Progenitor cell of endocrine pancreas (in vitro differentiated cells): ENCODE measurements around the gene UBE3C. TPM values are rescaled to one million over a fixed set of nuclear protein-coding genes. Genes with fewer than 3 reads are reported as not detected.

Source experiments
- DNase-seq: peaks from one replicate; pipeline ENCODE4 v3.0.0; 2021; ENCODE audit warnings: low spot score; ENCODE audit not compliant: unreplicated experiment
- H3K27ac Mint-ChIP-seq: 2 replicates; pipeline ENCODE4 v1.8.0; 2021; ENCODE audit warnings: mild to moderate bottlenecking, moderate library complexity, mixed read lengths
- H3K27me3 Mint-ChIP-seq: 2 replicates; pipeline ENCODE4 v1.8.0; 2021; ENCODE audit warnings: mixed read lengths
- H3K36me3 Mint-ChIP-seq: 2 replicates; pipeline ENCODE4 v1.8.0; 2022; ENCODE audit warnings: mixed read lengths; ENCODE audit not compliant: insufficient read depth
- H3K4me1 Mint-ChIP-seq: 2 replicates; pipeline ENCODE4 v1.8.0; 2021; ENCODE audit warnings: low read depth, mixed read lengths
- H3K4me3 Mint-ChIP-seq: 2 replicates; pipeline ENCODE4 v1.8.0; 2021; ENCODE audit warnings: low read depth, mild to moderate bottlenecking, moderate library complexity, mixed read lengths
- H3K9me3 Mint-ChIP-seq: 2 replicates; pipeline ENCODE4 v1.8.0; 2021; ENCODE audit warnings: low read depth, mixed read lengths
- CTCF ChIP-seq: fragments of 200-600 bp; sonication (generic); IDR thresholded peaks from one replicate; pipeline ENCODE4 v1.5.0; 2021; ENCODE audit warnings: antibody characterized with exemption, mild to moderate bottlenecking; ENCODE audit not compliant: unreplicated experiment
- total RNA-seq: library from RNA; stranded (reverse); gene quantifications from 2 replicates; pipeline ENCODE4 v1.2.1, GENCODE V29; 2021

The UBE3C gene
- total RNA-seq, 1 donor from 2014 or later: 62.5 TPM

GRCh38 chr7:157294773-157295172, 156.0 kb downstream of the UBE3C start:
- no peaks in the 10 kb centered on the region for H3K9me3 Mint-ChIP-seq
- no peak for DNase-seq

GRCh38 chr7:157295338-157295737, 156.6 kb downstream of the UBE3C start:
- TF ChIP-seq CTCF: no peak

More at GRCh38 chr7:157294773-157295172, 156.0 kb downstream of the UBE3C start:
- no peaks in the 10 kb centered on the region for H3K36me3 Mint-ChIP-seq
- no peak overlapping the region for H3K4me3 Mint-ChIP-seq
- H3K4me1 Mint-ChIP-seq: no peaks in the 10 kb centered on the region
- no peak overlapping the region for H3K27ac Mint-ChIP-seq
- H3K27me3 Mint-ChIP-seq: peaks cover 4% of the 10 kb centered on the region
- TF ChIP-seq CTCF: no peak

GRCh38 chr7:157297185-157297584, 158.5 kb downstream of the UBE3C start:
- no peaks in the 10 kb centered on the region for H3K36me3 Mint-ChIP-seq
- H3K9me3 Mint-ChIP-seq: no peaks in the 10 kb centered on the region
- peaks cover 3% of the 10 kb centered on the region for H3K27me3 Mint-ChIP-seq
- no peak for DNase-seq
- H3K27ac Mint-ChIP-seq: no peak overlapping the region
- TF ChIP-seq CTCF: no peak
- no peak overlapping the region for H3K4me3 Mint-ChIP-seq
- H3K4me1 Mint-ChIP-seq: no peaks in the 10 kb centered on the region

More at GRCh38 chr7:157295338-157295737, 156.6 kb downstream of the UBE3C start:
- DNase-seq: no peak
- H3K4me1 Mint-ChIP-seq: no peaks in the 10 kb centered on the region
- H3K27me3 Mint-ChIP-seq: peaks cover 4% of the 10 kb centered on the region
- no peak overlapping the region for H3K4me3 Mint-ChIP-seq
- H3K27ac Mint-ChIP-seq: no peak overlapping the region
- H3K36me3 Mint-ChIP-seq: no peaks in the 10 kb centered on the region
- H3K9me3 Mint-ChIP-seq: no peaks in the 10 kb centered on the region

- TF ChIP-seq CTCF: no peak
- DNase-seq: no peak
- Mint-ChIP-seq H3K27ac (no peak overlapping the region), H3K27me3 (no peaks in the 10 kb centered on the region), H3K4me3 (no peak overlapping the region), H3K36me3 (no peaks in the 10 kb centered on the region), H3K4me1 (no peaks in the 10 kb centered on the region), H3K9me3 (no peaks in the 10 kb centered on the region)
Observed at GRCh38 chr7:157299317-157299612, 160.5 kb downstream of the UBE3C start.

GRCh38 chr7:157299613-157300368, 161.1 kb downstream of the UBE3C start:
- Mint-ChIP-seq H3K4me1 (no peaks in the 10 kb centered on the region), H3K4me3 (no peak overlapping the region), H3K9me3 (no peaks in the 10 kb centered on the region), H3K27me3 (no peaks in the 10 kb centered on the region), H3K36me3 (no peaks in the 10 kb centered on the region), H3K27ac (no peak overlapping the region)
- no peak for DNase-seq
- TF ChIP-seq CTCF: no peak
